GM12872 (cell line): Measurements from ENCODE around the gene DDX31.

Source experiments
- TF ChIP-seq, protein P1 (sequence below): IDR thresholded peaks from 3 replicates; pipeline ENCODE4 v1.5.1; 2011; ENCODE audit warnings: low read depth, mild to moderate bottlenecking, low read length, moderate library complexity; ENCODE audit not compliant: insufficient read depth

Gene DDX31

DNA sequence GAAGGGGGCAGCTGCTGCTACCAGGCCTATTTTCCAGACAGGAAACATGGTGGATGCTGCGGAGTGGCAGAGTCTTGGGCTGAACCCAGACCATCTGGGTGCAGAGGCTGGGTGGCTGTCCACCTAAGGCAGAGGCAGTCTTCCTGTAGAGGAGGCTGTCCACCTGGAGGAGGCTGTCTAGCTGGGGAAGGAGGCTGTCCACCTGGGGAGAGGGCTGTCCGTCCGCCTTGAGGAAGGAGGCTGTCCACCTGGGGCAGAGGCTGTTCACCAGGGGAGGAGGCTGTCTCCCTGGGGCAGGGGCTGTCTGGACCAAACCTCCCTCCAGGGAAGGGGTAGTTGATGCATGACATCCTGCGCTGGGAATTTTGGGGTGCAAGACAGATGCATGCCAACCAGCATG is 126.5 kb downstream of the DDX31 start:
- TF ChIP-seq, protein P1, sequence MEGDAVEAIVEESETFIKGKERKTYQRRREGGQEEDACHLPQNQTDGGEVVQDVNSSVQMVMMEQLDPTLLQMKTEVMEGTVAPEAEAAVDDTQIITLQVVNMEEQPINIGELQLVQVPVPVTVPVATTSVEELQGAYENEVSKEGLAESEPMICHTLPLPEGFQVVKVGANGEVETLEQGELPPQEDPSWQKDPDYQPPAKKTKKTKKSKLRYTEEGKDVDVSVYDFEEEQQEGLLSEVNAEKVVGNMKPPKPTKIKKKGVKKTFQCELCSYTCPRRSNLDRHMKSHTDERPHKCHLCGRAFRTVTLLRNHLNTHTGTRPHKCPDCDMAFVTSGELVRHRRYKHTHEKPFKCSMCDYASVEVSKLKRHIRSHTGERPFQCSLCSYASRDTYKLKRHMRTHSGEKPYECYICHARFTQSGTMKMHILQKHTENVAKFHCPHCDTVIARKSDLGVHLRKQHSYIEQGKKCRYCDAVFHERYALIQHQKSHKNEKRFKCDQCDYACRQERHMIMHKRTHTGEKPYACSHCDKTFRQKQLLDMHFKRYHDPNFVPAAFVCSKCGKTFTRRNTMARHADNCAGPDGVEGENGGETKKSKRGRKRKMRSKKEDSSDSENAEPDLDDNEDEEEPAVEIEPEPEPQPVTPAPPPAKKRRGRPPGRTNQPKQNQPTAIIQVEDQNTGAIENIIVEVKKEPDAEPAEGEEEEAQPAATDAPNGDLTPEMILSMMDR = no peak
